ENCODE data around the gene FKBP2.

The FKBP2 gene

DNA sequence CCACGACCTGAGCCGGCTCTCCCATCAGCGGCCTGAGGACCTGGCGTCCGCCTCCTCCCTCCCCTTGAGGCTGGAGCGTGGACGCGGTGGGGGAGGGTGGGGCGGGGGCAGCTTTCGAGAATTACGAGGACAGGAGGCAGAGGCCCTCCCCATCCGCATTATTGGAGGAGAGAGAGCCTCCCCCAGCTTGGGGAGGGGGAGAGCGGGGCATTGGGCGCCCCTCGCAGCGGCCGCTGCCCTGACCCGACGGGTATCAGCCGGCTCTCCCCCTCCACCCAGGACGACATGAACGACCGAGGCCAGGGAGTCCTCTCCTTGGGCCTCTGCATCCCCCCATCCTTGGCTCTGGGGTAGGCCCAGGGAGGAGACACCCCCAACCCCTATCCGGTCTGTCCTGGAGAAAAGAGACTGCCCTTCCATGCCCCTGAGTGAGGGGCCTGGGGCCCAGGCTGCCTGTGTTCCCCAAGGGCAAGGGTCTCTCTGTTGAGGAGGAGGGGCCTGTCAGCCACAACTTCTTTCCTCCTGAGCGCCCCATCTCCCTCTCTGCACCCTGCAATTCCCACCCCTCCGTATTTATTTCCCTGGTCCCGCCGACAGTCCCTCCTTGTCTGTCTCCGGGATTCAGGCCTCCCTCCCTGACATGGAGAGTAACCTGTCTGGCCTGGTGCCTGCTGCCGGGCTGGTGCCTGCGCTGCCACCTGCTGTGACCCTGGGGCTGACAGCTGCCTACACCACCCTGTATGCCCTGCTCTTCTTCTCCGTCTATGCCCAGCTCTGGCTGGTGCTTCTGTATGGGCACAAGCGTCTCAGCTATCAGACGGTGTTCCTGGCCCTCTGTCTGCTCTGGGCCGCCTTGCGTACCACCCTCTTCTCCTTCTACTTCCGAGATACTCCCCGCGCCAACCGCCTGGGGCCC, 45.2 kb downstream of the FKBP2 start:
- peak; percentile 46 for DNase-seq (ENCODE audit: low spot score)

- no peak for DNase-seq (ENCODE audit: low spot score)
Measured at GRCh38 chr11:64286801-64287159, 45.9 kb downstream of the FKBP2 start.

DNA sequence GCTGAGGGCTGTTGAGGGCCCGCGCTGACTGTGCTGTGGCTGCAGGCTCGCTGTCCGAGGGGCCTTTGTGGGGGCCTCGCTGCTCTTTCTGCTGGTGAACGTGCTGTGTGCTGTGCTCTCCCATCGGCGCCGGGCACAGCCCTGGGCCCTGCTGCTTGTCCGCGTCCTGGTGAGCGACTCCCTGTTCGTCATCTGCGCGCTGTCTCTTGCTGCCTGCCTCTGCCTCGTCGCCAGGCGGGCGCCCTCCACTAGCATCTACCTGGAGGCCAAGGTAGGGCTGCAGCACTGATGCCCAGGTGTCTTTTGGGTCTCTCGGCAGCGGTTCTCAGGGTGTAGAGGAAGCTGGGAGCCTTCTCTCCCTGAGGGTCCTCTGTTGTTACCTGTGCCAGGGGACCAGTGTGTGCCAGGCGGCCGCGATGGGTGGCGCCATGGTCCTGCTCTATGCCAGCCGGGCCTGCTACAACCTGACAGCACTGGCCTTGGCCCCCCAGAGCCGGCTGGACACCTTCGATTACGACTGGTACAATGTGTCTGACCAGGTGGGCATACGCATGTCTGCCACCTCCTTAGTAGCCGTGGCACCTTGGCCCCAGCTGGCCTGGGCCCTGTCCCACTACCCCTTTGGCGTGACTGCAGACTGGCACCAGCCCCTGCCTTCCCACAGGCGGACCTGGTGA, 46.9 kb downstream of the FKBP2 start:
- no peak for DNase-seq (ENCODE audit: low spot score)

- no peak for DNase-seq (ENCODE audit: low spot score)
Measured at GRCh38 chr11:64288353-64288750, 47.5 kb downstream of the FKBP2 start.

DNA sequence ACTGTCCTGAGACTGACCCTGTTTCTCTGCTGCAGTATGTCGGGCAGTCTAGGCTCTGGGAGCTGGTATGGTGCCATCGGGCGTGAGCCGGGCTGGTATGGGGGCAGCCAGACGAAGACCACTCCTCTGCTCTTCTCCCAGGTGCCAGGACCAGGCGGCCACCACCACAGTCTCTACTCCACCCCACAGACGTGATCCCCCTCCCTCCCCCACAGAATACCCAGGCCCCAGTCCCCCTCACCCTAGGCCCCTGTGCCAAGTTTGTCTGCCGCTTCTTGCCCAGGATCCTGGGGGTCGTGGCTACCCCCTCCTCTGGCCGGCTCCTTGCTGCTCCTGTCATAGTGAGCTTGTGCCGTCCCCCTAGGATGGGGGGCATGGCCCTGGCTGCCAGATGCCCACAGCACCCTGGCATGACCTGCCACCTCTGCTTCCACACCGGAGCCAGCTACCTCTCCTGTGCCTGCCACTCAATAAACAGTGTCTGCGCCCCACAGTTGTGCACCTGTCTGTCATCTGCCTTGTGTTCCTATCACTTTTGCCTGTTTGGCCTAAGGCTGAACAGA, 48.2 kb downstream of the FKBP2 start:
- no peak for DNase-seq (ENCODE audit: low spot score)

DNA sequence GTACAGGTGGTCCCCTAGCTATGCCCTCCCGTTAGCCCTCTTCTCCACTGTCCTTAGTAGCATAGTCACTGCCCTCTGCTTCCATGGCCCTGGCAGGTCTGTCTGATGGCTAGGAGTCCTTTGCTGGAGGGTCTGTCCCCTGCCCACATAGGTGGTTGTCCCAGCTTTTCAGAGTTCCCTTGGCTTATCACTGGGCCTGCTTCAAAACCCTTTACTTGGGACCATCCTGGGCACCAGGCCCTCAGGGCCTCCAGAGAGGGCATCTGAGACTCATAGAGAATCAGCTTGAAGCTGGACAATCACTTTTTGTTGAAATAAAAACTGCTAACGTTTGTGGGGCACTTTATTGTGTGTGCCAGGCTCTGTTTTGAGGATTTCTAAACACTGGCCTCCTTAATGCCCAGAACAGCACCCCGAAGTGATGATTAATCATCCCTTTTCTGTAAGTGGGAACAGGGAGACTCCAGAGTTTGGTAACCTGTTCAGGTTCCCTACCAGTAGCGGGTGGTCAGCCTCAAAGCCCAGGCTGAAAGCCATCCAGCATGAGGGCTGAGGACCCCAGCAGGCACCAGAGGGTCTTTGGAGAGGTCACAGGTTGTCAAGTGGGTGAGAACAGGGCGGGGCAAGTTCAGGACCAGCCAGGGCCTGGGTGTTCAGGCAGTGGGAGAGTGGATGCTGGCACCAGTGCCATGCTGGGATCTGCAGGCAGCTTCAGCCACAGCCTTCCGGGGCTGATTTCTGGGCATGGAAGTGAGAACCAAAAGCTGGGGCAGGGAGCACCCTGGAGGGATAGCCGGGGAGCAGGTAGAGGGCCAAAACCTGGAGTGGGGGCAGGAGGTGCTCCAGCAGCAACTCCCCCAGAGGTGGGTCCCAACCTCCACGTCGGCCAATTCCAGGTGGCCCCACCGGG, 49.7 kb downstream of the FKBP2 start:
- no peak for DNase-seq (ENCODE audit: low spot score)

- no peak for DNase-seq (ENCODE audit: low spot score)
Measured at GRCh38 chr11:64291262-64291751, 50.4 kb downstream of the FKBP2 start, which contains the start of gene KCNK4. TSS of gene KCNK4 (plus strand) at chr11:64291302. CDS start at chr11:64293019, 1,717 bp downstream.

- DNase-seq (ENCODE audit: low spot score) = no peak
Measured at GRCh38 chr11:64291752-64292459, 51.0 kb downstream of the FKBP2 start.

DNA sequence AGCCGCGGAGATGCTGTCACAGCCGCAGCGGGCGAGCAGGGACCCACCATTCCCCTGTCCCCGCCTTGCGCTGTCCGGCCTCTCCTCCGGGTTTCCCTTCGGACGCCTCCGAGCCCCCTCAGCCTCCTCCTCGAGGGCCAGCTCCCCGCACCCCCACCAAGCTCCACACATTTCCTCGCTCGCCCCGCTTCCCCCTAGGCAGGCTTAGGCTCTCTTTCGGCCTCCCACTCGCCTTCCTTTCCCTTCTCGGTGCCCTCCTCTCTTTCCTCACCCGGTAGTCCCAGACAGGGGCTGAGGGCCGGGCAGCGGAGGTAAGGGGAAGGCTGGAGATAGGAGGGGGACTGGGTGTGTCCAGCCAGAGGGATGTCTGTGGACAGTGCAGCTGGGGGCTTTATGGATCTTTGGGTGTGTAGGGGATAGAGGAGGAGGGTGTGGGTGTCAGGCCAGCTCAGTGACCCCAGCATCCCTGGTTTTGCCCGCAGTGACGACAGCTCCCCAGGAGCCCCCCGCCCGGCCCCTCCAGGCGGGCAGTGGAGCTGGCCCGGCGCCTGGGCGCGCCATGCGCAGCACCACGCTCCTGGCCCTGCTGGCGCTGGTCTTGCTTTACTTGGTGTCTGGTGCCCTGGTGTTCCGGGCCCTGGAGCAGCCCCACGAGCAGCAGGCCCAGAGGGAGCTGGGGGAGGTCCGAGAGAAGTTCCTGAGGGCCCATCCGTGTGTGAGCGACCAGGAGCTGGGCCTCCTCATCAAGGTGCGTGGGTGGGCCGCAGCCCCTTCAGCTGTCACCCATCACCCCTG, 51.8 kb downstream of the FKBP2 start:
- DNase-seq (ENCODE audit: low spot score) = no peak
